WTC11 (cell line): ENCODE data around the gene ARHGEF12.

Experiments
- JUN ChIP-seq: sonication (generic); formaldehyde crosslinking; IDR thresholded peaks from 2 replicates; pipeline ENCODE4 v1.8.0; 2023; ENCODE audit warnings: mild to moderate bottlenecking, missing genetic modification reagents
- MXD4 ChIP-seq: fragments of 250-450 bp; sonication (Bioruptor Pico); IDR thresholded peaks from 2 replicates; pipeline ENCODE4 v1.8.0; 2021; ENCODE audit warnings: mild to moderate bottlenecking, moderate library complexity, borderline replicate concordance
- TF ChIP-seq, protein P1 (sequence below): fragments of 200-600 bp; IDR thresholded peaks from 2 replicates; pipeline ENCODE4 v1.8.0; 2022; ENCODE audit warnings: antibody characterized with exemption
- TF ChIP-seq, protein P2 (sequence below): sonication (generic); formaldehyde crosslinking; IDR thresholded peaks from 2 replicates; pipeline ENCODE4 v1.8.0; 2022; ENCODE audit warnings: missing genetic modification reagents
- TF ChIP-seq, protein P3 (sequence below): sonication (generic); formaldehyde crosslinking; IDR thresholded peaks from 2 replicates; pipeline ENCODE4 v1.8.1; 2022; ENCODE audit warnings: low read depth, mild to moderate bottlenecking, moderate library complexity, missing genetic modification reagents, borderline replicate concordance

DNA sequence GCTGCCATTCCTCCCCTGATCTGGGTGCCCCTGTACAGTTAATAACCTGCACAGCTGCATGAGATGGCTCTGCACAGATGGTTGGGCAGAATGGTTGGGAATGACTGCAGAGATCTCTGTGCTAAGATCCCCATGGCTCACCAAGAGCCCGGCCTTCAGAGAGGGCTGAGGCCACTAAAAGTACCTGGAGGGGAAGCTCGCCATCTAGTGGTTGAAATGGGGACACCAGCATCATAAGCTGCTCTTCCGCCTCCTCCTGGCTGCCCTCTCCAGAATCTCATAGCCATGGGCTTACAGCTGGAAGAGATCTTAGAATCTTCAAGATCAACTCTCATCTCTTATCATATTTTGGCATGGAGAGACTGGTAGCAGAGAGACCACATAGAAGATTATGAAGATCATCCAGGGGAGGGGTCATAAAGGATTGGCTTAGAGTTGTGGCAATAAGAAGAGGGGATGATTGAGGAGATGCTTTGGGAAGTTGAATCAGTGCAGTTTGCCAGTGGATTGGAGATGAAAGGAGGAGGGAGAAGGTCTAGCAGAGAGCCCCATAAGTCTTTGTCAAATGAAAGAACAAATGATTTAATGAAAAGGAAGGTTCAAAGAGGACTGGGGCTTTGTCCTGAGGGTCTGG, 33.1 kb upstream of the ARHGEF12 start:
- no peak for TF ChIP-seq JUN (CRISPR knock-in tag)
- TF ChIP-seq, protein P1, sequence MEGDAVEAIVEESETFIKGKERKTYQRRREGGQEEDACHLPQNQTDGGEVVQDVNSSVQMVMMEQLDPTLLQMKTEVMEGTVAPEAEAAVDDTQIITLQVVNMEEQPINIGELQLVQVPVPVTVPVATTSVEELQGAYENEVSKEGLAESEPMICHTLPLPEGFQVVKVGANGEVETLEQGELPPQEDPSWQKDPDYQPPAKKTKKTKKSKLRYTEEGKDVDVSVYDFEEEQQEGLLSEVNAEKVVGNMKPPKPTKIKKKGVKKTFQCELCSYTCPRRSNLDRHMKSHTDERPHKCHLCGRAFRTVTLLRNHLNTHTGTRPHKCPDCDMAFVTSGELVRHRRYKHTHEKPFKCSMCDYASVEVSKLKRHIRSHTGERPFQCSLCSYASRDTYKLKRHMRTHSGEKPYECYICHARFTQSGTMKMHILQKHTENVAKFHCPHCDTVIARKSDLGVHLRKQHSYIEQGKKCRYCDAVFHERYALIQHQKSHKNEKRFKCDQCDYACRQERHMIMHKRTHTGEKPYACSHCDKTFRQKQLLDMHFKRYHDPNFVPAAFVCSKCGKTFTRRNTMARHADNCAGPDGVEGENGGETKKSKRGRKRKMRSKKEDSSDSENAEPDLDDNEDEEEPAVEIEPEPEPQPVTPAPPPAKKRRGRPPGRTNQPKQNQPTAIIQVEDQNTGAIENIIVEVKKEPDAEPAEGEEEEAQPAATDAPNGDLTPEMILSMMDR = peak; percentile 79
- TF ChIP-seq, protein P2, sequence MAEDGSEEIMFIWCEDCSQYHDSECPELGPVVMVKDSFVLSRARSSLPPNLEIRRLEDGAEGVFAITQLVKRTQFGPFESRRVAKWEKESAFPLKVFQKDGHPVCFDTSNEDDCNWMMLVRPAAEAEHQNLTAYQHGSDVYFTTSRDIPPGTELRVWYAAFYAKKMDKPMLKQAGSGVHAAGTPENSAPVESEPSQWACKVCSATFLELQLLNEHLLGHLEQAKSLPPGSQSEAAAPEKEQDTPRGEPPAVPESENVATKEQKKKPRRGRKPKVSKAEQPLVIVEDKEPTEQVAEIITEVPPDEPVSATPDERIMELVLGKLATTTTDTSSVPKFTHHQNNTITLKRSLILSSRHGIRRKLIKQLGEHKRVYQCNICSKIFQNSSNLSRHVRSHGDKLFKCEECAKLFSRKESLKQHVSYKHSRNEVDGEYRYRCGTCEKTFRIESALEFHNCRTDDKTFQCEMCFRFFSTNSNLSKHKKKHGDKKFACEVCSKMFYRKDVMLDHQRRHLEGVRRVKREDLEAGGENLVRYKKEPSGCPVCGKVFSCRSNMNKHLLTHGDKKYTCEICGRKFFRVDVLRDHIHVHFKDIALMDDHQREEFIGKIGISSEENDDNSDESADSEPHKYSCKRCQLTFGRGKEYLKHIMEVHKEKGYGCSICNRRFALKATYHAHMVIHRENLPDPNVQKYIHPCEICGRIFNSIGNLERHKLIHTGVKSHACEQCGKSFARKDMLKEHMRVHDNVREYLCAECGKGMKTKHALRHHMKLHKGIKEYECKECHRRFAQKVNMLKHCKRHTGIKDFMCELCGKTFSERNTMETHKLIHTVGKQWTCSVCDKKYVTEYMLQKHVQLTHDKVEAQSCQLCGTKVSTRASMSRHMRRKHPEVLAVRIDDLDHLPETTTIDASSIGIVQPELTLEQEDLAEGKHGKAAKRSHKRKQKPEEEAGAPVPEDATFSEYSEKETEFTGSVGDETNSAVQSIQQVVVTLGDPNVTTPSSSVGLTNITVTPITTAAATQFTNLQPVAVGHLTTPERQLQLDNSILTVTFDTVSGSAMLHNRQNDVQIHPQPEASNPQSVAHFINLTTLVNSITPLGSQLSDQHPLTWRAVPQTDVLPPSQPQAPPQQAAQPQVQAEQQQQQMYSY (CRISPR knock-in tag) = no peak
- no peak for TF ChIP-seq MXD4 (CRISPR knock-in tag)
- TF ChIP-seq, protein P3, sequence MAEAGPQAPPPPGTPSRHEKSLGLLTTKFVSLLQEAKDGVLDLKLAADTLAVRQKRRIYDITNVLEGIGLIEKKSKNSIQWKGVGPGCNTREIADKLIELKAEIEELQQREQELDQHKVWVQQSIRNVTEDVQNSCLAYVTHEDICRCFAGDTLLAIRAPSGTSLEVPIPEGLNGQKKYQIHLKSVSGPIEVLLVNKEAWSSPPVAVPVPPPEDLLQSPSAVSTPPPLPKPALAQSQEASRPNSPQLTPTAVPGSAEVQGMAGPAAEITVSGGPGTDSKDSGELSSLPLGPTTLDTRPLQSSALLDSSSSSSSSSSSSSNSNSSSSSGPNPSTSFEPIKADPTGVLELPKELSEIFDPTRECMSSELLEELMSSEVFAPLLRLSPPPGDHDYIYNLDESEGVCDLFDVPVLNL (CRISPR knock-in tag) = no peak
